MG63 (cell line): Measurements from ENCODE around the gene ERI3. TPM values are rescaled to one million over a fixed set of nuclear protein-coding genes. Genes with fewer than 3 reads are reported as not detected.

Experiments used
- DNase-seq: peaks from one replicate; pipeline ENCODE4 v3.0.0-alpha.2; 2020
- H3K27me3 ChIP-seq: fragments of 250-450 bp; sonication (Bioruptor Pico); 2 replicates; pipeline ENCODE4 v1.5.1; 2020; ENCODE audit warnings: mild to moderate bottlenecking, moderate library complexity
- H3K36me3 ChIP-seq: fragments of 250-450 bp; sonication (Bioruptor Pico); 2 replicates; pipeline ENCODE4 v1.5.1; 2020; ENCODE audit warnings: mild to moderate bottlenecking, moderate library complexity
- H3K4me3 ChIP-seq: fragments of 250-450 bp; sonication (Bioruptor Pico); 2 replicates; pipeline ENCODE4 v1.5.1; 2020; ENCODE audit warnings: mild to moderate bottlenecking, moderate library complexity
- H3K9me3 ChIP-seq: fragments of 250-450 bp; sonication (Bioruptor Pico); 2 replicates; pipeline ENCODE4 v1.5.1; 2020; ENCODE audit warnings: mild to moderate bottlenecking, moderate library complexity
- total RNA-seq: library from RNA; depleted of rRNA; stranded (reverse); fragments of >200 nt; shearing (Covaris generic); gene quantifications from 2 replicates; pipeline ENCODE4 v1.2.3, GENCODE V29; 2014; ENCODE audit warnings: low replicate concordance

ERI3 gene
- total RNA-seq, 1 experiment from 2014 or later: 147 TPM

GRCh38 chr1:44276901-44277300 lies 78.2 kb downstream of the ERI3 start:
- H3K4me3 ChIP-seq: no peak overlapping the region
- no peak for DNase-seq
- H3K36me3 ChIP-seq: no peaks in the 10 kb centered on the region; the same call in none of the 2 replicates
- H3K27me3 ChIP-seq: no peaks in the 10 kb centered on the region
- H3K9me3 ChIP-seq: no peaks in the 10 kb centered on the region

- H3K27me3 ChIP-seq: no peaks in the 10 kb centered on the region
- H3K4me3 ChIP-seq: no peak overlapping the region
- no peak for DNase-seq
Measured at GRCh38 chr1:44275991-44276405, 79.1 kb downstream of the ERI3 start.

GRCh38 chr1:44275296-44275962 lies 79.6 kb downstream of the ERI3 start:
- DNase-seq: no peak

More at GRCh38 chr1:44275991-44276405, 79.1 kb downstream of the ERI3 start:
- Histone ChIP-seq H3K9me3 (no peaks in the 10 kb centered on the region), H3K36me3 (no peaks in the 10 kb centered on the region; the same call in none of the 2 replicates)

GRCh38 chr1:44273560-44274350 lies 81.3 kb downstream of the ERI3 start:
- Histone ChIP-seq H3K9me3 (no peaks in the 10 kb centered on the region), H3K27me3 (no peaks in the 10 kb centered on the region), H3K4me3 (no peak overlapping the region), H3K36me3 (no peaks in the 10 kb centered on the region; the same call in 1 of the 2 replicates)
- DNase-seq: no peak

More at GRCh38 chr1:44275296-44275962, 79.6 kb downstream of the ERI3 start:
- Histone ChIP-seq H3K4me3 (no peak overlapping the region), H3K9me3 (no peaks in the 10 kb centered on the region), H3K36me3 (no peaks in the 10 kb centered on the region; the same call in none of the 2 replicates), H3K27me3 (no peaks in the 10 kb centered on the region)

- Histone ChIP-seq H3K27me3 (no peaks in the 10 kb centered on the region), H3K4me3 (no peak overlapping the region), H3K36me3 (no peaks in the 10 kb centered on the region; the same call in 1 of the 2 replicates), H3K9me3 (no peaks in the 10 kb centered on the region)
- no peak for DNase-seq
Measured at GRCh38 chr1:44272992-44273391, 82.1 kb downstream of the ERI3 start.

GRCh38 chr1:44271646-44272045 lies 83.4 kb downstream of the ERI3 start:
- Histone ChIP-seq H3K9me3 (no peaks in the 10 kb centered on the region), H3K4me3 (no peak overlapping the region), H3K36me3 (no peaks in the 10 kb centered on the region; the same call in 1 of the 2 replicates), H3K27me3 (no peaks in the 10 kb centered on the region)
- no peak for DNase-seq

- Histone ChIP-seq H3K9me3 (no peaks in the 10 kb centered on the region), H3K36me3 (no peaks in the 10 kb centered on the region; the same call in 1 of the 2 replicates), H3K27me3 (no peaks in the 10 kb centered on the region), H3K4me3 (no peak overlapping the region)
- peak; percentile 64 for DNase-seq
Measured at GRCh38 chr1:44270686-44271628, 84.1 kb downstream of the ERI3 start.

GRCh38 chr1:44268054-44268453 lies 87.0 kb downstream of the ERI3 start:
- Histone ChIP-seq H3K27me3 (no peaks in the 10 kb centered on the region), H3K9me3 (no peaks in the 10 kb centered on the region), H3K36me3 (no peaks in the 10 kb centered on the region; the same call in 1 of the 2 replicates), H3K4me3 (no peak overlapping the region)
- DNase-seq: no peak

- Histone ChIP-seq H3K27me3 (no peaks in the 10 kb centered on the region), H3K9me3 (no peaks in the 10 kb centered on the region)
Measured at GRCh38 chr1:44267438-44267837, 87.6 kb downstream of the ERI3 start.

GRCh38 chr1:44266400-44267344 lies 88.4 kb downstream of the ERI3 start:
- Histone ChIP-seq H3K27me3 (no peaks in the 10 kb centered on the region), H3K4me3 (no peak overlapping the region)

More at GRCh38 chr1:44267438-44267837, 87.6 kb downstream of the ERI3 start:
- no peak overlapping the region for H3K4me3 ChIP-seq
- H3K36me3 ChIP-seq: no peaks in the 10 kb centered on the region; the same call in 1 of the 2 replicates
- DNase-seq: no peak

GRCh38 chr1:44265656-44266358 lies 89.2 kb downstream of the ERI3 start:
- H3K9me3 ChIP-seq: no peaks in the 10 kb centered on the region
- no peaks in the 10 kb centered on the region; the same call in 1 of the 2 replicates for H3K36me3 ChIP-seq
- DNase-seq: no peak
- H3K4me3 ChIP-seq: no peak overlapping the region
- no peaks in the 10 kb centered on the region for H3K27me3 ChIP-seq

More at GRCh38 chr1:44266400-44267344, 88.4 kb downstream of the ERI3 start:
- Histone ChIP-seq H3K9me3 (no peaks in the 10 kb centered on the region), H3K36me3 (no peaks in the 10 kb centered on the region; the same call in 1 of the 2 replicates)
- no peak for DNase-seq

GRCh38 chr1:44264451-44264771 lies 90.6 kb downstream of the ERI3 start:
- no peaks in the 10 kb centered on the region for H3K9me3 ChIP-seq
- no peaks in the 10 kb centered on the region; the same call in 1 of the 2 replicates for H3K36me3 ChIP-seq
- no peaks in the 10 kb centered on the region for H3K27me3 ChIP-seq
- no peak overlapping the region for H3K4me3 ChIP-seq
- no peak for DNase-seq

- DNase-seq: no peak
- H3K36me3 ChIP-seq: no peaks in the 10 kb centered on the region; the same call in 1 of the 2 replicates
- no peaks in the 10 kb centered on the region for H3K27me3 ChIP-seq
- no peak overlapping the region for H3K4me3 ChIP-seq
- H3K9me3 ChIP-seq: no peaks in the 10 kb centered on the region
Measured at GRCh38 chr1:44263568-44264450, 91.2 kb downstream of the ERI3 start.
